HepG2 (cell line): ENCODE measurements around the gene RBM8A. TPM values are rescaled to one million over a fixed set of nuclear protein-coding genes. Genes with fewer than 3 reads are reported as not detected.

Source experiments
- CENPT ChIP-seq: sonication (generic); formaldehyde crosslinking; IDR thresholded peaks from 2 replicates; pipeline ENCODE4 v1.8.0; 2022; ENCODE audit warnings: low read depth, mild to moderate bottlenecking, moderate library complexity, missing genetic modification reagents
- CHD4 ChIP-seq: fragments of 200-600 bp; sonication (generic); IDR thresholded peaks from 2 replicates; pipeline ENCODE4 v1.7.0; 2017; ENCODE audit warnings: mild to moderate bottlenecking, low read length, borderline replicate concordance
- DMTF1 ChIP-seq: sonication (generic); formaldehyde crosslinking; IDR thresholded peaks from 2 replicates; pipeline ENCODE4 v1.4.0; 2020; ENCODE audit warnings: mild to moderate bottlenecking, missing genetic modification reagents
- DZIP1 ChIP-seq: sonication (generic); formaldehyde crosslinking; IDR thresholded peaks from 2 replicates; pipeline ENCODE4 v1.5.0; 2020; ENCODE audit warnings: mild to moderate bottlenecking, missing genetic modification reagents
- EED ChIP-seq: sonication (generic); formaldehyde crosslinking; IDR thresholded peaks from 2 replicates; pipeline ENCODE4 v1.5.0; 2020; ENCODE audit warnings: mild to moderate bottlenecking, missing genetic modification reagents
- GLI4 ChIP-seq: sonication (generic); formaldehyde crosslinking; IDR thresholded peaks from 2 replicates; pipeline ENCODE4 v1.5.1; 2020; ENCODE audit warnings: missing genetic modification reagents, mild to moderate bottlenecking, moderate library complexity, borderline replicate concordance
- HHEX ChIP-seq: IDR thresholded peaks from 2 replicates; pipeline ENCODE4 v1.6.1; 2016; ENCODE audit warnings: control low read depth
- IRF1 ChIP-seq: sonication (generic); formaldehyde crosslinking; IDR thresholded peaks from 2 replicates; pipeline ENCODE4 v1.4.0; 2020; ENCODE audit warnings: low read depth, mild to moderate bottlenecking, missing genetic modification reagents
- MTF1 ChIP-seq: sonication (generic); formaldehyde crosslinking; IDR thresholded peaks from 2 replicates; pipeline ENCODE4 v1.5.0; 2020; ENCODE audit warnings: missing genetic modification reagents
- MYC ChIP-seq: sonication (generic); formaldehyde crosslinking; IDR thresholded peaks from 2 replicates; pipeline ENCODE4 v1.9.0; 2021; ENCODE audit warnings: missing genetic modification reagents, borderline replicate concordance
- NKX3-1 ChIP-seq: sonication (generic); formaldehyde crosslinking; IDR thresholded peaks from 2 replicates; pipeline ENCODE4 v1.5.0; 2020; ENCODE audit warnings: missing genetic modification reagents
- RFX1 ChIP-seq: fragments of 450-650 bp; IDR thresholded peaks from 2 replicates; pipeline ENCODE4 v1.6.1; 2017
- RXRA ChIP-seq: sonication (generic); formaldehyde crosslinking; IDR thresholded peaks from 2 replicates; pipeline ENCODE4 v1.5.1; 2020; ENCODE audit warnings: missing genetic modification reagents
- SNAPC2 ChIP-seq: sonication (generic); formaldehyde crosslinking; IDR thresholded peaks from 2 replicates; pipeline ENCODE4 v1.8.1; 2022; ENCODE audit warnings: mild to moderate bottlenecking, missing genetic modification reagents
- SP2 ChIP-seq: sonication (generic); formaldehyde crosslinking; IDR thresholded peaks from 2 replicates; pipeline ENCODE4 v1.5.1; 2020; ENCODE audit warnings: mild to moderate bottlenecking, missing genetic modification reagents
- TBL1XR1 ChIP-seq: fragments of 150-350 bp; IDR thresholded peaks from 2 replicates; pipeline ENCODE4 v1.6.1; 2014; ENCODE audit warnings: borderline replicate concordance, low read length; ENCODE audit not compliant: partially characterized antibody
- THAP7 ChIP-seq: sonication (generic); formaldehyde crosslinking; IDR thresholded peaks from 2 replicates; pipeline ENCODE4 v1.8.1; 2023; ENCODE audit warnings: mild to moderate bottlenecking, missing genetic modification reagents
- ZNF124 ChIP-seq: sonication (generic); formaldehyde crosslinking; IDR thresholded peaks from 2 replicates; pipeline ENCODE4 v1.4.0; 2020; ENCODE audit warnings: missing genetic modification reagents
- ZNF503 ChIP-seq: sonication (generic); formaldehyde crosslinking; IDR thresholded peaks from 2 replicates; pipeline ENCODE4 v1.4.0; 2020; ENCODE audit warnings: missing genetic modification reagents
- ZNF784 ChIP-seq: sonication (generic); formaldehyde crosslinking; IDR thresholded peaks from 2 replicates; pipeline ENCODE4 v1.5.1; 2020; ENCODE audit warnings: missing genetic modification reagents, mild to moderate bottlenecking, borderline replicate concordance
- polyA plus RNA-seq, 8 experiments: library from polyadenylated mRNA; depleted of rRNA in 3 of 8; stranded (reverse) in 7 of 8; unstranded in 1 of 8; fragments of >200 nt; fragmentation: Illumina TruSeq in 4 of 8; extraction: Trizol in 4 of 8; gene quantifications; 2 replicates each; pipeline versions ENCODE4 v1.2.1 to v1.2.3, GENCODE V29; 2011 to 2016; ENCODE audit warnings: low read depth in 4 of 8, missing spikeins in 1 of 8, mixed read lengths in 1 of 8; ENCODE audit not compliant: insufficient read depth in 1 of 8
- total RNA-seq, 5 experiments: library from RNA; depleted of rRNA; stranded (reverse); fragments of >200 nt; fragmentation: Illumina TruSeq; extraction: Trizol; gene quantifications; 2 replicates each; pipeline ENCODE4 v1.2.3, GENCODE V29; 2016; ENCODE audit warnings: low read depth in 1 of 5

RBM8A gene
- total and polyA plus RNA-seq, 2 of the 13 experiments (the other 11 are each of a cell fraction or from before 2014, with no cell fraction given), result 106 to 162 TPM

GRCh38 chr1:145957443-145958319 lies 30.4 kb upstream of the RBM8A start, which contains the start of gene LIX1L (continued):
- no peak for TF ChIP-seq ZNF503
- no peak for TF ChIP-seq GLI4 (CRISPR knock-in tag)
- no peak for TF ChIP-seq MYC (CRISPR knock-in tag)
- TF ChIP-seq DZIP1 (CRISPR knock-in tag), result no peak
- no peak for TF ChIP-seq RXRA (CRISPR knock-in tag)
- no peak for TF ChIP-seq DMTF1 (CRISPR knock-in tag)
- 0 out of 2 replicates have a peak, but pooled peaks have one; percentile 16 for TF ChIP-seq ZNF124 (CRISPR knock-in tag)
- TF ChIP-seq SNAPC2 (CRISPR knock-in tag), result 0 out of 2 replicates have a peak, but pooled peaks have one; percentile 37
- TF ChIP-seq TBL1XR1, result peak; percentile 31
- TF ChIP-seq EED (CRISPR knock-in tag), result no peak
- no peak for TF ChIP-seq NKX3-1 (CRISPR knock-in tag)
- TF ChIP-seq MTF1 (CRISPR knock-in tag), result no peak
- no peak for TF ChIP-seq RFX1
- no peak for TF ChIP-seq CHD4
- no peak for TF ChIP-seq IRF1
- no peak for TF ChIP-seq ZNF784 (CRISPR knock-in tag)
- peak; percentile 87 for TF ChIP-seq SP2 (CRISPR knock-in tag)
- TF ChIP-seq HHEX (CRISPR knock-in tag), result no peak
- TF ChIP-seq THAP7 (CRISPR knock-in tag), result no peak; the same call in 1 of the 2 replicates
- TF ChIP-seq CENPT (CRISPR knock-in tag), result no peak
